Natural killer cell (primary cell): ENCODE data around the gene STXBP1. TPM values are rescaled to one million over a fixed set of nuclear protein-coding genes. Genes with fewer than 3 reads are reported as not detected.

ENCODE experiments used
- ATAC-seq, 3 donors: fragments of 150-1000 bp in 2 of 3; fragments of 200-7000 bp in 1 of 3; cut with Tn5 transposase; 1 replicate in 1 of 3; 2 replicates in 2 of 3; pipeline ENCODE4 v1.10.0; 2021; ENCODE audit warnings: mild to moderate bottlenecking in 2 of 3, moderate library complexity in 2 of 3
- DNase-seq, 2 donors: peaks; one replicate each; pipeline versions ENCODE4 v3.0.0 to v3.0.0-alpha.2; 2013 to 2021; ENCODE audit warnings: mixed read lengths in 1 of 2
- H3K27ac ChIP-seq: one replicate; pipeline ENCODE4 v1.5.1; 2013; ENCODE audit warnings: mild to moderate bottlenecking, low read length
- H3K27me3 ChIP-seq: one replicate; pipeline ENCODE4 v1.6.1; 2013; ENCODE audit warnings: low read length; ENCODE audit not compliant: control insufficient read depth, insufficient read depth
- H3K36me3 ChIP-seq: one replicate; pipeline ENCODE4 v1.6.1; 2013; ENCODE audit warnings: low read length; ENCODE audit not compliant: control insufficient read depth, insufficient read depth
- H3K4me1 ChIP-seq: one replicate; pipeline ENCODE4 v1.6.1; 2013; ENCODE audit warnings: low read length; ENCODE audit not compliant: control insufficient read depth, insufficient read depth
- H3K4me3 ChIP-seq: one replicate; pipeline ENCODE4 v1.5.1; 2013; ENCODE audit warnings: low read length
- H3K9me3 ChIP-seq: one replicate; pipeline ENCODE4 v1.6.1; 2013; ENCODE audit warnings: low read length; ENCODE audit not compliant: control insufficient read depth, insufficient read depth
- H3K27ac Mint-ChIP-seq, 2 donors: one replicate each; pipeline ENCODE4 v1.8.0; 2022; ENCODE audit warnings: mild to moderate bottlenecking in 2 of 2, mixed read lengths in 2 of 2, moderate library complexity in 1 of 2
- H3K27me3 Mint-ChIP-seq, 2 donors: one replicate each; pipeline ENCODE4 v1.8.0; 2022; ENCODE audit warnings: low read depth in 2 of 2, mixed read lengths in 2 of 2
- H3K36me3 Mint-ChIP-seq: one replicate; pipeline ENCODE4 v1.8.0; 2022; ENCODE audit warnings: mixed read lengths
- H3K4me1 Mint-ChIP-seq, 2 donors: one replicate each; pipeline ENCODE4 v1.8.0; 2022; ENCODE audit warnings: mixed read lengths in 2 of 2
- H3K4me3 Mint-ChIP-seq: one replicate; pipeline ENCODE4 v1.8.0; 2022; ENCODE audit warnings: mild to moderate bottlenecking, moderate library complexity, mixed read lengths
- H3K9me3 Mint-ChIP-seq, 2 donors: one replicate each; pipeline ENCODE4 v1.8.0; 2022; ENCODE audit warnings: mixed read lengths in 2 of 2
- CTCF ChIP-seq: fragments of 200-600 bp; IDR thresholded peaks from one replicate; pipeline ENCODE4 v1.8.0; 2022; ENCODE audit warnings: antibody characterized with exemption
- WGBS: methylation state at CpG from one replicate; pipeline ENCODE4 v1.1.7; 2013; ENCODE audit warnings: missing lambda C conversion rate; ENCODE audit not compliant: insufficient coverage; 5-methylcytosine and 5-hydroxymethylcytosine counted together
- intact Hi-C: fragments of 100-400 bp; cut with micrococcal nuclease; formaldehyde crosslinking; loops from one replicate; pipeline ENCODE4 v1.14.2; 2022
- total RNA-seq, 4 donors: library from RNA; stranded (reverse); fragments of 120-200 nt in 1 of 4; gene quantifications; one replicate each; pipeline versions ENCODE4 v1.2.3 to v1.2.4, GENCODE V29; 2013 to 2022

Gene STXBP1
- total RNA-seq, 3 donors from 2014 or later (not counting 1 experiment from before 2014, with no cell fraction given) = 0.97 to 1.8 (median 1.6) TPM

- H3K36me3 ChIP-seq = no peaks in the 10 kb centered on the region
- no peaks in the 10 kb centered on the region for H3K27me3 ChIP-seq
- H3K4me1 Mint-ChIP-seq = peaks cover 15 to 19% of the 10 kb centered on the region in 2 donors
- no peaks in the 10 kb centered on the region for H3K9me3 ChIP-seq
- intact Hi-C loops = no loop called here
- no peak overlapping the region for H3K4me3 ChIP-seq
- 78% methylated on average over 5 of the region's 5 CpGs for WGBS
- no peak for TF ChIP-seq CTCF
- no peak overlapping the region for H3K27ac Mint-ChIP-seq
- H3K27me3 Mint-ChIP-seq = no peaks in the 10 kb centered on the region
- H3K9me3 Mint-ChIP-seq = no peaks in the 10 kb centered on the region
- peaks cover 39% of the 10 kb centered on the region for H3K4me1 ChIP-seq
- ATAC-seq (no peak), DNase-seq (no peak)
- H3K27ac ChIP-seq = no peak overlapping the region
- H3K36me3 Mint-ChIP-seq = no peaks in the 10 kb centered on the region
- no peak overlapping the region for H3K4me3 Mint-ChIP-seq
Measured at GRCh38 chr9:127723444-127723843, 111.4 kb downstream of the STXBP1 start.

- Mint-ChIP-seq H3K9me3 (no peaks in the 10 kb centered on the region), H3K36me3 (no peaks in the 10 kb centered on the region), H3K4me1 (peaks cover 15 to 19% of the 10 kb centered on the region in 2 donors), H3K27me3 (no peaks in the 10 kb centered on the region), H3K4me3 (no peak overlapping the region), H3K27ac (no peak overlapping the region)
- Histone ChIP-seq H3K36me3 (peaks cover 2% of the 10 kb centered on the region), H3K4me1 (peaks cover 33% of the 10 kb centered on the region), H3K9me3 (no peaks in the 10 kb centered on the region), H3K27me3 (no peaks in the 10 kb centered on the region), H3K4me3 (no peak overlapping the region), H3K27ac (no peak overlapping the region)
- intact Hi-C loops = no loop called here
- DNase-seq = no peak
- no peak for ATAC-seq
- no peak for TF ChIP-seq CTCF
- 87% methylated on average over 23 of the region's 23 CpGs for WGBS
Measured at GRCh38 chr9:127724012-127724411, 111.9 kb downstream of the STXBP1 start.

- Histone ChIP-seq H3K4me3 (no peak overlapping the region), H3K36me3 (peaks cover 7% of the 10 kb centered on the region), H3K27me3 (no peaks in the 10 kb centered on the region), H3K9me3 (no peaks in the 10 kb centered on the region), H3K27ac (no peak overlapping the region), H3K4me1 (peaks cover 10% of the 10 kb centered on the region)
- ATAC-seq (no peak), DNase-seq (no peak)
- intact Hi-C loops = no loop called here
- Mint-ChIP-seq H3K36me3 (no peaks in the 10 kb centered on the region), H3K27ac (no peak overlapping the region), H3K27me3 (no peaks in the 10 kb centered on the region), H3K9me3 (no peaks in the 10 kb centered on the region), H3K4me3 (no peak overlapping the region), H3K4me1 (no peaks in the 10 kb centered on the region)
- WGBS = 87% methylated on average over 8 of the region's 8 CpGs
- TF ChIP-seq CTCF = no peak
Measured at GRCh38 chr9:127726871-127727270, 114.8 kb downstream of the STXBP1 start.

GRCh38 chr9:127728808-127729207, 116.7 kb downstream of the STXBP1 start:
- no peak overlapping the region for H3K4me3 ChIP-seq
- WGBS = 93% methylated on average over 8 of the region's 8 CpGs
- TF ChIP-seq CTCF = no peak
- Mint-ChIP-seq H3K27ac (no peak overlapping the region), H3K36me3 (no peaks in the 10 kb centered on the region), H3K9me3 (no peaks in the 10 kb centered on the region), H3K27me3 (no peaks in the 10 kb centered on the region), H3K4me1 (peaks cover 0 to 4% of the 10 kb centered on the region in 2 donors), H3K4me3 (no peak overlapping the region)
- H3K36me3 ChIP-seq = peaks cover 13% of the 10 kb centered on the region
- ATAC-seq = no peak
- H3K27me3 ChIP-seq = no peaks in the 10 kb centered on the region
- intact Hi-C loops = no loop called here
- H3K9me3 ChIP-seq = no peaks in the 10 kb centered on the region
- peaks cover 2% of the 10 kb centered on the region for H3K4me1 ChIP-seq
- no peak overlapping the region for H3K27ac ChIP-seq
- no peak for DNase-seq
